HG03442 (cell line): ENCODE measurements around the gene CEACAM7.
"Not testable (repeated sequence)": the region's sequence is repeated elsewhere in the genome, so short reads cannot be mapped to it uniquely, and the experiment has no call there.

Experiments used
- ATAC-seq: cut with Tn5 transposase; IDR thresholded peaks from one replicate; pipeline ENCODE4 v1.9.1; 2021; ENCODE audit warnings: mild to moderate bottlenecking, moderate library complexity; ENCODE audit not compliant: unreplicated experiment

CEACAM7 gene

DNA sequence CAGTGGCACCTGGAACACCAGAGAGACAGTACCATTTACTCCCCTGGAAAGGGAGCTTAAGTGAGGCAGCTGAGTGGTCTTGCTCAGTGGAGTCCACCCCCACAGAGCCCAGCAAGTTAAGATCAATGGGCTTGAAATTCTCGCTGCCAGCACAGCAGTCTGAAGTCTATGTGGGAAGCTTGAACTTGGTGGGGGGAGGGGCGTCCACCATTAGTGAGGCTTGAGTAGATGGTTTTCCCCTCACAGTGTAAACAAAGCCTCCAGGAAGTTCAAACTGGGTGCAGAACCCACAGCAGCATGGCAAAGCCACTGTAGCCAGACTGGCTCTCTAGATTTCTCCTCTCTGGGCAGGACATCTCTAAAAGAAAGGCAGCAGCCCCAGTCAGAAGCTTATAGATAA is 30.9 kb downstream of the CEACAM7 start:
- ATAC-seq, result no peak

DNA sequence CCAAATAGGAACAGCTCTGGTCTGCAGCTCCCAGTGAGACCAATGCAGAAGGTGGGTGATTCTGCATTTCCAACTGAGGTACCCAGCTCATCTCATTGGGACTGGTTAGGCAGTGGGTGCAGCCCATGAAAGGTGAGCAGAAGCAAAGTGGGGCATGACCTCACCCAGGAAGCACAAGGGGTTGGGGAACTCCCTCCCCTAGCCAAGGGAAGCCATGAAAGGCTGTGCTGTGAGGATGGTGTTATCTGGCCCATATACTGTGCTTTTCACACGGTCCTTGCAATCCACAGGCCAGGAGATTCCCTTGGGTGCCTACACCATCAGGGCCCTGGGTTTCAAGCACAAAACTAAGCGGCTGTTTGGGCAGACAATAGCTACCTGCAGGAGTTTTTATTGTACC is 31.3 kb downstream of the CEACAM7 start:
- ATAC-seq, result not testable (repeated sequence)

DNA sequence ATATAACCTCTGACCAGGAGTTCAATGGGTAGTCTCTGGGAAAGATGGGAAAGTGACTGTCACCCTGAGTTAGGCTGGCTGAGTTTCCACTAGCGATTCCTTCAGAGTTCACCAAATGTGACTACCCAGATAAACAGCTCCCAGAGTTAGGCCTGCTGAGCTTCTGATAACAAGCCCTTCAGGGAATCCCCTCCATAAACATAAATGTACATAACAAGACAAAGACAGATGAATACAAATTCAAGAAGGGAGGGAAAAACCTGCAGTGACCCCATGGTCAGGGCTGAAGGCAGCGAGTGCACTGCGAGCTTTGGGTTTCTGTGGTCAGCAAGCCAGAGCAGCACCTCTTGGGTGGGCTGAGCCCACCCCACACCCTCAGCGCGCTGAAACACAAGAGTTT is 35.8 kb downstream of the CEACAM7 start:
- ATAC-seq, result no peak

DNA sequence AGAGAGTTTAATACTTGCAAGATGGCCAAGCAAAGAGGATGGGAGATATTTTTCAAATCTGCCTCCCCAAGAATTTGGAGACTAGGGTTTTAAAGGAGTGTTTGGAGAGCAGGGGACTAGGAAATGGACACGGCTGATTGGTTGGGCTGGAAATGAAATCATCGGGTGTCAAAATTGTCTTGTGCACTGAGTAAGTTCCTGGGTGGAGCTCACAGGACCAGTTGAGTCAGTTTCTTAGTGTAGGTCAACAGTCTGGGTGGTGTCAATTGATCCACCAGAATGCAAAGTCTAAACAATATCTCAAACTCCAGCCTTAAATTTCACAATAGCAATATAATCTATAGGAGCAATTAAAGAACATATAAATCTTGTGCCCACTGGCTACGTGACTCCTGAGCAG is 38.2 kb downstream of the CEACAM7 start:
- no peak for ATAC-seq

DNA sequence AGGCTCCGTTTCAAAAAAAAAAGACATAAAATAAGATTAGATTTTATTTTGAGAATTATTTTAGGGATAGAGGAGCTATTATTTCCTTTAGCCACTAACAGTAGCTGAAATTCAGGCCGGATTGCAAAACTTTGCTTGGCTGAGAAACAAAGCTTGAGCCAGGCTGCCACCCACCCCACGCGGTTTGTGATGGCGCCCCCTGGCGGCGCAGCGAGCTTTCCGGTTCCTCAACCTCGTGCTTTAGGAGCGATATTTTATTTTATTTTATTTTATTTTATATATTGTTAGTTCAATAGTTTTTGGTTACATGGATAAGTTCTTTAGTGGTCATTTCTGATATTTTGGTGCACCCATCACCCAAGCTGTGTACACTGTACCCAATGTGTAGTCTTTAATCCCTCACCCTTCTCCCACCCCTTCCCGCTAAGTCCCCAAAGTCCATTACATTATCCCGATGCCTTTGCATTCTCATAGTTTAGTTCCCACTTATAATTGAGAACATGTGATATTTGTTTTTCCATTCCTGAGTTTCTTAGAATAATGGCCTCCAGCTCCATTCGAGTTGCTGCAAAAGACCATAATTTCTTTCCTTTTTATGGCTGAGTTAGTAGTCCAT is 41.4 kb downstream of the CEACAM7 start:
- no peak for ATAC-seq

DNA sequence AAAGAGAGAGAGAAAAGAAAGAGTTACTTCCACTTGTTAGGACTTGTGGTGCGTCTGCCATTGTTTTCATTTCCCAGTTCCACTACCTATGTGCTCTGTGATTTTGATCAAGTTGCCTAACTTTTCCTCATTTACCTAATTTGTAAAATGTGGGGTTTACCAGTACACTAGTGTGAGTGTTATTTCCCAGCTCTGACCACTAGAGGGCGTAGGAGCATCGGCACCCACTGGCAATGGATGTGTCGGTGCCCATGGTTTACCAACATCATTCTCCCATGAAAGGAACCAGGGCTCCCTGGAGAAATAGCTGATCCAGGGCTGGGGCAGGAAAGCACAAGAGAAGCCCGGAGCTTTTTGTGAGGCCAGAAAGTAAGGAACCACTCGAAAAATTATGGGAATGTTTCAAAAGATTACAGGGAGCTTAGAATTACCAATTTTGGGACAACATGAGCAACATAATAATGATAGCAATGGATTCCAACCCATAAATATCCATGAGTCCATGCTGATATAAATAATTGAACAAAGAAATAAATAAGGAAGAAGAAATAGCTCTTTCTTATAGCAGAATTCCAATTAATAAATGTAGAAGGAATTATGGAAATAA is 46.1 kb downstream of the CEACAM7 start:
- ATAC-seq, result no peak

DNA sequence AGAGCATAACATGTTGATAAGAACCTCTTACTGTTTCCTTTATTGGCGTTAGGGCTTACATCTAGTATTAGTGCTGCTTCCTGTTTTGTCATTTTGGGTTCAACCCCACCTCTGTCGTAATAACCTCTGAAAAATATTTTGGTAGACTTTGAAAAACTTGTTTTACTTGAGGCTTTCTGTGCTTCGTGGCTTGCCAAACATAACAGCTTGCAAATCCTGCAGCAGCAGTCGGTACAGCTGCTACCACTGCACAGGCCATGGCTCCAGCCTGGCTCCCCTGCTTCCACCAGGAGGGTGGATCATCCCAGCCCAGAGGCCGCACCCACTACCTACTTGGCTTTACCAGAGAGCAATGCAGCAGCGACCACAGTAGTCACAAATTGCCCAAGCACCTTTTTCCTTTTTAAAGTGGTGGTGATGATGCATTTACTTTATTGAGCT is 49.4 kb downstream of the CEACAM7 start:
- ATAC-seq, result no peak

DNA sequence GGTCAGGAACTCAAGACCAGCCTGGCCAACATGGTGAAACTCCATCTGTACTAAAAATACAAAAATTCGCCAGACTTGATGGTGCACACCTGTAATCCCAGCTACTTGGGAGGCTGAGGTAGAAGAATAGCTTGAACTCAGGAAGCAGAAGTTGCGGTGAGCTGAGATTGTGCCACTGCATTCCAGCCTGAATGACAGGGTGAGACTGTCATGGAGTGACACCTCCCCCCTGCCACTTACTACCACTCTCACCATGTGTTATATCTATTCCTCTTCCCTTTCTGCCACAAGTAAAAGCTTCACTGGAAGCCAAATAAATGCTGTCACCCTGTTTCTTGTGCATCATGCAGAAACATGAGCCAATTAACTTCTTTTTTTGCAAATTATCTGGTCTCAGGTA is 50.6 kb downstream of the CEACAM7 start:
- no peak for ATAC-seq

DNA sequence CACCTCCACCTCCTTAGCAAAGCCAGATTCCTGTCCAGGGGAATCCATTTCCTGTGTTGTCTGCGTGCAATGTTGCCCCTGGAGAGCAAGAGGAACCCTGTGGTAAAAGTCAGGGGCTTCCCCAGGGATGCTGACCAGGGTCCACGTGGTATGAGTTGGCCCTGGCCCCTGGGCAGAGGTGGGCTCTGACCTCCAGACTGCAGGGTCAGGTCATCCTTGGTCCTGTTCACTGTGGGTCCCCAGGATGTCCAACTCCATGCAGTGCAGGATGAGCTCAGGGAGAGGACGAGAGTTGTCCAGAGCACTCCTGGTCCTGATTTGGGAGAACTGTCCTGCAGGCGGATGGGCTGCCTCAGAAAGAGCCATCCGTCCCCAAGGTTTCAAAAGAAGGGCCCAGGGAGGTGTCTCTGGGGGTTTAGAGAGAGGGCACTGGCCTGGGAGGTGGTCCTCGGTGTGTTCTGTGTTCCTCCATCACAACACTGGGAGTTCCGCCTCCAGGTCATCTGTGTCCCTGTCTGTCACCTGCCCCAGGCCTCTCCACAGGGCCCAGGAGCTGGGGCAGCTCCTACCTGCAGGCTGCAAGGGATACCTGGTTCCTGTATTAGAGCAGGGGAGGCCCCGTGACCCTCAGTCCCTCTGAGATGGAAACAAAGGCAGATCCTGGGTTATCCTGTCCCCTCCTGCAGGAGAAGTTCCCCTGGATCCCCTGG is 59.9 kb downstream of the CEACAM7 start:
- ATAC-seq, result no peak

DNA sequence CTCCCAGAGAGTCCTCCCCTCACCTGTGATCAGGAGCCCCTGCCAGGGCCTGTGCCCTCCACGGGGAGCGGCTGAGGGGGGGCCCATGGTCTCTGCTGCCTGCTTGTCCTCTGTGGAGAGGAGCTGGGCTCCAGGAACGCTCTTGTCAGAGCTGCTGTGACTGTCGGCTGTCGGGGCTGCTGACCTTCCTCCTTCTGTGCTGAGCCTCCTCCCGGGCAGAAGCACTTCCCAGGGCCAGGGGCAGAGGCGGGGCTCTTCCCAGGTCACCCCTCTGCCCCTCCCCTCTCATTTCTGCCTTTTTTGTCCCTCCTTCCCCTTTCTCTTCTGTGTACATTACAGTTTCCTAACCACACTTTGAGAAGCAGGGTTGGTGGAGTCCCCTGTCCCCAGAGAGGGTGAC is 61.2 kb downstream of the CEACAM7 start, which contains the start of gene CEACAM4:
TSS of gene CEACAM4 (minus strand) at position 198 of the 400 bp plus-strand sequence. CDS start at position 87, 111 bp downstream.
- ATAC-seq, result no peak

DNA sequence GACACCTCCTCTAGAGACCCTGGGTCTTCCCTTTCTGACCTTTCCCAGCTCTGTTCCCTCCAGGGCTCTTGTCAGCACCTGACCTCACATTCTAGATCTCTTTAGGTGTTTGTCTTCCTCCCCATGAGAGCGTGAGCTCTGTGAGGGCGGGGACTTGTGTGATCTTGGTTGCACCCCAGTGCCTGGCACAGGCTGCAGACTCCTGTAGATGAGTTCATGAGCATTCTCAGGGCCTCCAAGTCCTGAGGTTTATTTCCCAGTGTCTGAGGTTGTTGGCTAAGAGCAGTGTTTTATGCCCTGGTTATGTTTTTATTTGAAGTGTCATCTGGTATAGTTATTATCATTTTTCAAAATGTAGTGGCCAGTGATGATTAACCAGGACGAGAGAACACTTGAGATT is 61.8 kb downstream of the CEACAM7 start:
- no peak for ATAC-seq

DNA sequence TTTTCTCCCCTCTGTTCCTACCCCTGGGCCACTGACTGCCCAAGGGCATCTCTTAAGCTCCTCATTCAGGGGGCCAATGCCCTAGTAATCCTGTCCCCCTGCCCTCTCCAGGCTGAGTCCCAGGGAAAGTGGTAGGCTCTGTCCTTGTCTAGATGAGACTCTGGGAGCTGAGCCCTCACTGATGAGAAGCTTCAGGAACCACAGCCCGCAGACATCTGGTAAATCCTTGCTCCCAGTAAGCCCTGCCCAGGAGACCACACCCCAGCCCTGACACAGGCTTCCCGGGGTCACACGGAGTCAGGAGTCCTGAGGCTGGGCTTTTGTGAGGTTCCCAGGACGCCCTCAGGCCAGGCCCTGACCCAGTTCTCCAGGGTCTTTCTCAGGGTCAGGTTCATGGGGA is 63.1 kb downstream of the CEACAM7 start:
- ATAC-seq, result no peak

DNA sequence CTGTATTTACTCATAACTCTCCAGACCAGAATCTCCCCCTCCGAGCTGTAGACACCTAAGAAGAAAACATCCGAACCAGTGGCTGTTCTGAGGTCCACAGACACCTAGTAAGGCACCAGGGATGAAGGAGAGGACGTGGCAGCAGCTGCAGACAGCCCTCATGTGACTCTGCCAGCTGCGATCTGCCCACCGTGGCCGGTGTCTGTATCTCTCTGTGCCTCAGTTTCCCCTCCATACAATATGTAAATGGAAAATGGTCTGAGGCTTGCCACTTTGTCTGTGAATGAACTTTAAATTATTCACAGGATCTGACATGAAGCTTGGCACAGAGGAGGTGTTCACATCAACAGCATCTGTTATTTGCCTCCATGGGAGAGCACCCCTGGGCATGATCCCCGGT is 63.6 kb downstream of the CEACAM7 start:
- no peak for ATAC-seq

DNA sequence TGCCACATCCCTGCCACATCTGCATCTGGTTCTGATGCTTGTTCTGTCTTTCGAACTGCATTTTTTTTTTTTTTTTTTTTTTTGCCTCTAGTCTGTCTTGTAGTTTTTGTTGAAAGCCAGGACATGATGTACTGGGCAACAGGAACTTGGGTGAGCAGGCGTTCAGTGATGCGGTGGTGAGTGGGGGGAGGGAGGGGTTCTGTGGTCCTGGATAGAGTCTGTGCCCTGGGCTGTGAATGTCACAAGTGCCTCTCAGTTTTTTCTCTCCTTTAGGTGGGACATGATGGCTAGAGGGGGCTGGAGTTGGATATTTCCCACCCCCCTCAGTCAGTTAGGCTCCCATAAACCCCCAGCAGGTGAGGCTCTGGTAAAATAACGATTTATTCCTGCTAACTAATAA is 64.7 kb downstream of the CEACAM7 start:
- no peak for ATAC-seq
